LNCAP (cell line): ENCODE measurements around the gene DIAPH3.

Source experiments
- TF ChIP-seq, protein P1 (sequence below): fragments of 450-650 bp; IDR thresholded peaks from 2 replicates; pipeline ENCODE4 v1.5.1; 2017; ENCODE audit warnings: mild to moderate bottlenecking

Gene DIAPH3, protein sequence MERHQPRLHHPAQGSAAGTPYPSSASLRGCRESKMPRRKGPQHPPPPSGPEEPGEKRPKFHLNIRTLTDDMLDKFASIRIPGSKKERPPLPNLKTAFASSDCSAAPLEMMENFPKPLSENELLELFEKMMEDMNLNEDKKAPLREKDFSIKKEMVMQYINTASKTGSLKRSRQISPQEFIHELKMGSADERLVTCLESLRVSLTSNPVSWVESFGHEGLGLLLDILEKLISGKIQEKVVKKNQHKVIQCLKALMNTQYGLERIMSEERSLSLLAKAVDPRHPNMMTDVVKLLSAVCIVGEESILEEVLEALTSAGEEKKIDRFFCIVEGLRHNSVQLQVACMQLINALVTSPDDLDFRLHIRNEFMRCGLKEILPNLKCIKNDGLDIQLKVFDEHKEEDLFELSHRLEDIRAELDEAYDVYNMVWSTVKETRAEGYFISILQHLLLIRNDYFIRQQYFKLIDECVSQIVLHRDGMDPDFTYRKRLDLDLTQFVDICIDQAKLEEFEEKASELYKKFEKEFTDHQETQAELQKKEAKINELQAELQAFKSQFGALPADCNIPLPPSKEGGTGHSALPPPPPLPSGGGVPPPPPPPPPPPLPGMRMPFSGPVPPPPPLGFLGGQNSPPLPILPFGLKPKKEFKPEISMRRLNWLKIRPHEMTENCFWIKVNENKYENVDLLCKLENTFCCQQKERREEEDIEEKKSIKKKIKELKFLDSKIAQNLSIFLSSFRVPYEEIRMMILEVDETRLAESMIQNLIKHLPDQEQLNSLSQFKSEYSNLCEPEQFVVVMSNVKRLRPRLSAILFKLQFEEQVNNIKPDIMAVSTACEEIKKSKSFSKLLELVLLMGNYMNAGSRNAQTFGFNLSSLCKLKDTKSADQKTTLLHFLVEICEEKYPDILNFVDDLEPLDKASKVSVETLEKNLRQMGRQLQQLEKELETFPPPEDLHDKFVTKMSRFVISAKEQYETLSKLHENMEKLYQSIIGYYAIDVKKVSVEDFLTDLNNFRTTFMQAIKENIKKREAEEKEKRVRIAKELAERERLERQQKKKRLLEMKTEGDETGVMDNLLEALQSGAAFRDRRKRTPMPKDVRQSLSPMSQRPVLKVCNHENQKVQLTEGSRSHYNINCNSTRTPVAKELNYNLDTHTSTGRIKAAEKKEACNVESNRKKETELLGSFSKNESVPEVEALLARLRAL

GRCh38 chr13:60163478-60164233 lies at the start of gene DIAPH3:
Gene DIAPH3, minus strand, starts transcription at chr13:60163928. Its CDS starts 162 bp downstream, at chr13:60163766.
- TF ChIP-seq, protein P1, sequence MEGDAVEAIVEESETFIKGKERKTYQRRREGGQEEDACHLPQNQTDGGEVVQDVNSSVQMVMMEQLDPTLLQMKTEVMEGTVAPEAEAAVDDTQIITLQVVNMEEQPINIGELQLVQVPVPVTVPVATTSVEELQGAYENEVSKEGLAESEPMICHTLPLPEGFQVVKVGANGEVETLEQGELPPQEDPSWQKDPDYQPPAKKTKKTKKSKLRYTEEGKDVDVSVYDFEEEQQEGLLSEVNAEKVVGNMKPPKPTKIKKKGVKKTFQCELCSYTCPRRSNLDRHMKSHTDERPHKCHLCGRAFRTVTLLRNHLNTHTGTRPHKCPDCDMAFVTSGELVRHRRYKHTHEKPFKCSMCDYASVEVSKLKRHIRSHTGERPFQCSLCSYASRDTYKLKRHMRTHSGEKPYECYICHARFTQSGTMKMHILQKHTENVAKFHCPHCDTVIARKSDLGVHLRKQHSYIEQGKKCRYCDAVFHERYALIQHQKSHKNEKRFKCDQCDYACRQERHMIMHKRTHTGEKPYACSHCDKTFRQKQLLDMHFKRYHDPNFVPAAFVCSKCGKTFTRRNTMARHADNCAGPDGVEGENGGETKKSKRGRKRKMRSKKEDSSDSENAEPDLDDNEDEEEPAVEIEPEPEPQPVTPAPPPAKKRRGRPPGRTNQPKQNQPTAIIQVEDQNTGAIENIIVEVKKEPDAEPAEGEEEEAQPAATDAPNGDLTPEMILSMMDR = no peak

GRCh38 chr13:60213236-60213744 lies 49.6 kb upstream of the DIAPH3 start:
- TF ChIP-seq, protein P1 = no peak

- TF ChIP-seq, protein P1 = no peak
These were observed 47.8 kb upstream of the DIAPH3 start for GRCh38 chr13:60211548-60211947.

DNA sequence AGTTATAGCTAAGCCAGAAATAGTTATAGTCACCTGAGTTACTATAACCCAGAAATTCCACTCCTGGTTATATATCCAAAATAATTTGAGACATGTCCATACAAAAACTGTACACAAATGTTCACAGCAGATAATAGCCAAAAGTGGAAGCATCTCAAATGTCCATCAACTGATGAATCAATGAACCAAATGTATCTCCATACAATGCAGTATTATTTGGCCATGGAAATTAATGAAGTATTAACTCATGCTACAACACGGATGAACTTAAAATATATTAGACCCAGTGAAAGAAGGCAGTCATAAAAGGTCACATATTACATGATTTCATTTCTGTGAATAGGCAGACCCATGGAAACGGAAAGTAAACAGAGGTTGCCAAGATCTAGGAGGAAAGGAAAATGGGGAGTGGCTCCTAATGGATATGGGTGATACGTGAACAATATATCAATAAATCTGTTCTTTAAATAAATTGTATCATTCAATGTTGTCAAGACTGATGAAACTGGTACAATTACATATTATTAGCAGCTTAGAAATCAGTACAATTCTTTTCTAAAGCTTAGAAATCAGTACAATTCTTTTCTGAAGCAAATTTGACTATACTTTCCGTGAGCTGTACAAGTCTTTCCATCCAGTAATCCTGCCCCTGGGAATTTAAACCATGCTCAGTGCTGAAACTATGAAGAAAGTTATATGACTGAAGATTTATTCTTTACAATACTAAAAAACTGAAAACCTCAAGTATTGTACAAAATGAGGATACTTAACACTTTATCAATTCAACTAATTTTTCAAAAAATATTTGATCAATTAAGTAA lies 47.0 kb upstream of the DIAPH3 start:
- TF ChIP-seq, protein P1 = no peak

- TF ChIP-seq, protein P1 = no peak
These were observed 37.6 kb upstream of the DIAPH3 start for GRCh38 chr13:60201286-60201685.

DNA sequence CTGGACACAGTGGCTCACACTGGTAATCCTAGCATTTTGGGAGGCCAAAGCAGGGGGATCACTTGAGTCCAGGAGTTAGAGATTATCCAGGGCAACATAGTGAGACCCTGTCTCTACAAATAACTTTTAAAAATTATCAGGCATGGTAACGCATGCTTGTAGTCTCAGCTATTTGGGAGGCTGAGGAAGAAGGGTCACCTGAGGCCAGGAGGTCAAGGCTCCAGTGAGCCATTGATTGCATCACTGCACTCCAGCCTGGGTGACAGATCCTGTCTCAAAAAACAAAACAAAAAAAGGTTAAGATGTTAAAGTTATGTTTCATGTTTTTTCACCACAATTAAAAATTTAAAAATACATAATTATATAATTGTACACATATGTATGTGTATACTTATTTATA lies 19.2 kb upstream of the DIAPH3 start:
- TF ChIP-seq, protein P1 = no peak
